HG03520 (cell line): ENCODE results near the gene SLC49A3.
"Not testable (repeated sequence)": the region's sequence is repeated elsewhere in the genome, so short reads cannot be mapped to it uniquely, and the experiment has no call there.

Experiments used
- ATAC-seq: cut with Tn5 transposase; IDR thresholded peaks from one replicate; pipeline ENCODE4 v1.9.1; 2021; ENCODE audit warnings: mild to moderate bottlenecking, moderate library complexity; ENCODE audit not compliant: unreplicated experiment

SLC49A3 gene

DNA sequence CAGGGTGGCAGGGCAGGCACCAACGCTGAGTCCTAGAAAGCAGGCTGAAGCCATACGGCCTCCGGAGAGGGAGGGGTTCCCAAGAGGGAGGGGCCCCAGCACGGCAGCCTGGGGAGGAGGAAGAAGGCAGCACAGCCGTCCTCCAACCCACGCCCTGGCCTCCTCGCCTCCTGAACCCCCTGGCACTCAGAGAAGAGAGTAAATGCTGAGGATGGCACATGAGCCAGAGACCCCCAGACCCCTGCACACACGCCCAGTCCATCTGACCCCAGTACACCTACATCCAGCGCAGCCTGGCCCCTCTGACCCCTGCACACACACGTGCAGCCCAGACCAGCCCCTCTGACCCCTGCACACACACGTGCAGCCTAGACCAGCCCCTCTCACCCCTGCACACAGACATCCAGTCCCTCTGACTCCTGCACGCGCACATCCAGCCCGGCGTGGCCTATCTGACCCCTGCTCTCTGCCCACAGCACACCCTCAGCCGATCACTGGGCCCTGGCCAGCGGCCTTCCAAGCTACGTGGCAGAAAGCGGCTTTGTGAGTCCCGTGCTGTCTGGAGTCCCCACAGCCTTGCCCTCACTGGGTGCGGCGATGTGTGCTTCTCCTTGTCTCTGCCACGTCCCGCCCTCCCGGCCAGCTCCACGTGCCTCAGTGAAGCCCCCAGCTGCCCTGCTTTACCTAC is 33.3 kb downstream of the SLC49A3 start:
- ATAC-seq = no peak

DNA sequence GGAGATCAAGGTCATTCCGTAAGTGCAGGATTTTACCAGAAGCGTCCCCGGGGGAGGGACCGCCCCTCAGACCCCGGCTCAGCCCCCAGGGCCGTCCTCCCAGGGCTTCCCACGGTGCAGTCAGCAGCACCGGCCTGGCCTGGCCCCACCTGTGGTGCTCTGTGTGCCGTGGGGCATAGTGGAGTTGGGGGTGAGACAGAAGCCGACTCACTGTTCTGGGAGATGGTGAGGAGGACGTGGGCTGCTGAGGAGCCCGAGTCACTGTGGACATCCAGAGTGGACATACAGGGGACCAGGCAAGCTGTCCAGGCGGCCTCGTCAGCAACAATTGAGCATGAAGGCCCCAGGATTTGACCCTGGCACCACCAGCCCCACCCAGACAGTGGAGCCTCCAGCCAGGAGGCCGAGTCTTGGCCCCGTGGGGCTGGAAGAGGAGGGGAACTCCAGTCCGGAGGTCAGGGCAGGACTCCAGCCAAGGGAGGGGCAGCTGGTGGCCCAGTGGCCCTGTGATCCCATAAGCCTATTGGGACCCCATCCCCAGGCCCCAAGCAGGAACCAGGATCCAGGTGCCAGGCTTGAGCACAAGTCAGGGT is 34.0 kb downstream of the SLC49A3 start:
- no peak for ATAC-seq

DNA sequence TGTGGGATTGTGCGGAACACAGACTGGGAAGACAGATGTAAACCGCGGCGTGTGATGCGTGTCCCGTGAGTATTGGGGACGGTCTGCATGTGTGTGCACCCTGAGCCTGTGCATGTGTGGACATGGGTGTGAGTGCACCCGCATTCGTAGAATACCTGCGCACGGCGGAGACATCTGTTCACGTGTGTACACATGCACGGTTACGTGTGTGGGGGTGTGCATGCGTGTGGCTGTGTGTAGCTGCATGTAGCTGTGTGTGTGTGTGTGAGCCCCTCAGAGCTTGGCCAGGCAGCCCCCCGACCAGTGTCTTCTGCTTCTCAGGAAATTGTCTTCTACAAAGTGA is 34.5 kb downstream of the SLC49A3 start:
- ATAC-seq = no peak

DNA sequence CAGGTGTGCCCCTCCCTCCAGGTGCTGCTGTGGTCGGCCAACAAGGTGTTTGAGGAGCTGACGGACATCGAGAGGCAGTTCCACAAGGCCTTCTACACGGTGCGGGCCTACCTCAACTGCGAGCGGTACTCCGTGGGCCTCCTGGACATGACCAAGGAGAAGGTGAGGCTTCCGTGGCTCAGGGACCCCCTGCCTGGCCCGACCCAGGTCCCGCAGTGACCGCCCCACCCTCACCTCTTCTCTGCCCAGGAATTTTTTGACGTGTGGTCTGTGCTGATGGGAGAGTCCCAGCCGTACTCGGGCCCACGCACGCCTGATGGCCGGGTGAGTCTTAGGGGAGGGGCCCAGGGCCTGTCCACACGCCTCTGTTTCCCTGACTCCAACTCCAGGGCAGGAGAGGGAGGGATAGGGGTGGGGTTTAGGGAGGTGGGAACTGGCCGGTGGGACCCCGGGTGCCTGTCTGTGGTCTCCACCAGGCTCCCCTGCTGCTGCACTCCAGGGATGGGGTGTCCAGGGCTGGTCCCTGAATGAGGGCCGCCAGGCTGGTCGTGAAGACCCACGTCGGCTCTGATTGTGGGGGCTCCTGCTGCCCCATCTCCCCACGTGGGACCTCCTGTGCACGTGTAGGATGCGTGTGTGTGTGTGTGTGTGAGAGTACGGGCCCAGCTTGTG is 35.0 kb downstream of the SLC49A3 start:
- no peak for ATAC-seq

DNA sequence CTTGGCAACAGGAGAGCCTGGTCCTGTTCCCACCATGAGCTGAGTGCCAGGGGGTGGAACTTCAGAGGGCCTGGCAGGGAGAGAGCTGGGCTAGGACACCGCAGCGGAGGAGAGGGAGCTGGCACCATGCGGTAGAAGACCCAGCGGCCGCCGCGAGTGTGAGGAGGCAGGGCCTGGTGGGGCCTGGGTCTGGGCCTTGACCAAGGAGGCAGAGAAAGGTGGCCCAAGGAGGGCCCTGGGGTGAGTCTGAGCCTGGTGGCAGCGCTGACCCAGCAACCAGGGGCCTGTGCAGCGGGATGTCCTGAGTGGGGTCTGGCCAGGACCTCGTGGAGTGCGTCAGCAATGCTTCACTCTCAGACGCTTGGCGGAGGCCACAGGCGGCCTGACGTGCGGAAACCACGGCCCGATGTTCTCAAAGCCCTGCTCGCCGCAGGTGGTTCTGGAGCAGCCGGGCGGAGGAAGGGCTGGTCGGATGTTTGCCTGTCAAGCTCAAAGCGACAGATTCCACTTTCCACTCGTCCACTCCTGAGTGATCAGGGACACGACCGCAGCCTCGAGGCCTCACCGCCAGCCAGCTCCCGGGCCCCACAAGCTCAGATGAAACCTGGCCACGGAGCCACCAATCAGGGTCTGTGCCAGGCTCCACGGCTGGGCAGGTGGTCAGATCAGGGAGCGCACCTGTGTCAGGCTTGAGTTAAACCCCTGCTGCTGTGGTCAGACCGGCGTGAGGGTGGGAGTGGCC is 35.7 kb downstream of the SLC49A3 start:
- no peak for ATAC-seq

DNA sequence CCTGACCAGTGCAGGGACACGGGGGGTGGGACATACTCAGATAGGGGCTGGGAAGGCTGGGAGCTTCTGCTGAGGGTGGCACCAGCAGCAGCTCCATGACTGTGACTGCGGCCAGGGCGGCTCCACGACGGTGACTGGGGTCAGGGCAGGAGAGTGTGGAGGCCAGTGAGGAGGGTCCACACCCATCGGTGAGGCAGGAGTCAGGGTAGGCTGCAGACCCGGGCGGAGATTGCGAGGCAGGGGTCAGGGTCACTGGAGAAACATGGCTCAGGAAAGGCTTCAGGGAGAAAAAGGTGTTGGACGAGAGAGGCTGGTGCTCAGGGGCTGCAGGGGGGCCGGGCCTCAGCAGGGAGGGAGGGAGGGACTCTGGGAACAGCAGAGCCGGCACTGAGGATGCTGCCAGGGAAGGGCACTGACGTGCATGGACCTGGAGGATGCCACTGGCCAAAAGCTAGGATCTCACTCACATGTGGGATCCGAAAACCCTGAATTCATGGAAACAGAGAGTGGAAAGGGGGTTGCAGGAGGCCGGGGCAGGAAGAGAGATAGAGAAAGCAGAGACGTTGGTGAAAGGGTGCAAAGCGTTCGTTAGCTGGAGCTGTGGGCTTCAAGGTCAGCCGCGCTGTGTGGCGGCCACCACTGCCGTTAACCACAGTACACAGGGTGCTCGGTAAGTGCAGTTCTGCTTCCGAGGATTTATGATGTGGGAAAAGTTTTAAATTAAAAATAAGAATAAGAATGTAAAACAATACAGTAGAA is 36.9 kb downstream of the SLC49A3 start:
- ATAC-seq = no peak

DNA sequence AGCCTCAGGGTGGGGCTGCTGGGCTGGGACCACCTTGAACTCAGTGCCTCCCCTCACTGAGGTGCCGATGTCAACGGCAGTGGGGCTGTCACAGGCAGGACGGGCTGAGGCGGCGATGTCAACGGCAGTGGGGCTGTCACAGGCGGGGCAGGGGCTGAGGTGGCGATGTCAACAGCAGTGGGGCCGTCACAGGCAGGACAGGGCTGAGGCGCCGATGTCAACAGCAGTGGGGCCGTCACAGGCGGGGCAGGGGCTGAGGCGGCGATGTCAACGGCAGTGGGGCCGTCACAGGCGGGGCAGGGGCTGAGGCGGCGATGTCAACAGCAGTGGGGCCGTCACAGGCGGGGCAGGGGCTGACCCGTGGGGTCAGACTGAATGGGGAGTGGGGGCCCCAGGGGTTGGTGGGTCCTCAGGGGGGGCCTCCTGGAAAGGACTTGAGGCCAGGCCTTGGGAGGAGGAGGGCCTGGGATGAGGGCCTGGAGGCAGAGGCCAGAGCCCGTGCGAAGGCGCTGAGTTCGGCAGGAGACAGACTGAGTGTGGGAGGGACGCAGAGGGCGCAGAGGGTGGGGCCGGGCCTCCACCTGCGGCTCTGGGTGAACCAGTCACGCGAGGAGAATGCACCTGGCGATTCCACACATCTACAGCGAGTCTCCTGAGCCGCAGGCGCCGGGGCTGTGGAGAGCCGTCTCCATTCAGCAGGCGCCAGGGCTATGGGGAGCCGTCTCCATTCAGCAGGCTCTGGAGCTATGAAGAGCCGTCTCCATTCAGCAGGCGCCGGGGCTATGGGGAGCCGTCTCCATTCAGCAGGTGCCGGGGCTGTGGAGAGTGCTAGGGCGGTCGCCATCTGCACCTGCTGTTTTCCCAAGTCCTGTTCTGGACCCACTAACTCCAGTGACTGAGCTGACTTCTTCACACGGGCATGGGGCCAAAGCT is 37.7 kb downstream of the SLC49A3 start:
- no peak for ATAC-seq

DNA sequence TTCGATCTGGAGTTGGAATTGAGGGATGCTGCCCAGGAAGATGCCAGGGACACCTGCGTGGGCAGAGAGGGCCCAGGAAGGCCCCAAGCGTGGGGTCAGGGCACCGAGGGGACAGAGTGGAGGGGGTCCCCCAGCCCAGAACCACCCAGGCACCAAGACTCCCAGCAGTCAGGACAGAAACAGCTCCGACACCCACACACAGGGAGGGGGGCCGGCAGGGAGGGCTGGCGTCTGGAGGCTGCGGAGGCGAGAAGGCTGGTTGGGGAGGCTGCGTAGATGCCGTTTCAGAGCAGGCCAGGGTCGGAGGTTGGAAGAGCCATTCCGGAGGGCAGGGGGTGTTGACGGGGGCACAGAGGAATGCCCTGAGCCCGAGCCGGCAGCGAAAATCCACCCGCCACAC is 38.5 kb downstream of the SLC49A3 start:
- ATAC-seq = no peak

DNA sequence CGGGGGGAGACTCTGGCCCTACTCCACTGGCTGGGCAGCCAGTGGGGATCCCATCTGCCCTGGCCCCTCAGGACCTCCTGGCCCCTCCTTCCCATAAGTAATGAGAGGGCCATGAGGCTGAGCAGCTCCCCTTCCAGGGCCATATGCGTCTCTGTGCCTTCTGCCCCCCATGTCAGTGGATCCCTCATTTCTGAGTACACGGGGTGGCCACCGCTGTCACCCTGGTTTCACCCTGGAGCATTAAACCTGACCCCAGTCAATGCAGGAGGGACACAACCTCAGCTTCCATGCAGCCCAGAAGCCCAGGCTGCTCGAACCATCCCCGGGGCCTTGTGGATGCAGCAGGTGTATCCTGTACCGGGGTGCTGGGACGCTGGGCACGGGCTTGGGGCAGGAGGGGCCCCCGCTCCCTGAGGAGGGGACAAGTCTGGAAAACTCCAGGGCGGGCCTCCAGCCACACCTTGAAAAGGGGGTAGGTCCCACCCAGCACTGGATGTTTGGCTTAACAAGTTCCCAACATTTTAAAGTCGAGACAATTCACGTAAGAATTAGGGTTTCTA is 39.1 kb downstream of the SLC49A3 start:
- ATAC-seq = no peak

DNA sequence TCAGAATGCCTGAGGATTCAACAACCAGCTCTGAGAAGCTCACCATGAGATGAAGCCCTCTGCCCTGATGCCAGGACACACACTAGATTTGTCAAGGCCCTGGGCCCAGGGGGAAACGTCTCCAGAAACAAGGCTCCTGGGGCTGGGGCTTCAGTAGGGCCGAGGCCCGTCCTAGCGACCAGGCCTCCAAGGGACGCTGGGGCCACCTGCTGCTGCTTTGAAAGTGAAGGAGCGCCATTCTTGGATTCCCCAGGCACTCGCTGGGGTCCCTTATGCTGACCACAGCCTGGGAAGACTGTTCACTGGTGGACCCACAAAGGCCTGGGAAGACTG is 39.7 kb downstream of the SLC49A3 start:
- no peak for ATAC-seq

DNA sequence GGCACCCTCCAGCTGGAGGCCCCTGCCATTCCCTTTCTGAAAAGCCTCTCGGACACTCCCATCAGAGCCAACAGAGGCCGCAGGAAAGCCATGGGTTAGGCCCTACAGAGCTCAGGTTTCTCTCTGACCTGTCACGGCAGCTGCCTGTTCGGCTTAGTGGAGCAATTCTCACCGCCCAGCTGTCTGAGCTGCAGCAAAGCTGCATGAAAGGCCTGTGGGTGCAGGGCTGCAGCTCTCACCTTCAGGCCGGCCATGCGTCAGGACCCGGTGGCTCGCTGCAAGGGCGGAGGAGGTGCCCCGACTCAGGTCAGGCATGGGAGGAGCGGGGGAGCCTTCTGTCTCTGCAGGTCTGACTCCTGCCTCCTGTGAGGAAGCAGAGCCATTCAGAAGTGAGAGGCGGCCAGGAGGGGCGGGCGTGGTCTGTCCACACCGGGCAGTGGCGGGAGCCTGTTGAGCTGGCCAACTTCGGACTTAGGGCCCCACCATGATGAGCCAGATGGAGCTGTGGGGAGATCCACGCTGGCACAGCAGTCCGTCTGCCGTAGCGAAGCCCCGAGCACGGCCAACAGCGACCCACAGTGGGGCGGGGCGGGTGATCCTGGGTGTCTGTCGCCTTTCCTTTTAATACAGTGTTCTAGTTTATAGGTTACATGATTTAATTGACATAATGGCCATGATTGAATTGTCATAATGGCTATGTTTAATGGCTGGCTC is 40.2 kb downstream of the SLC49A3 start:
- ATAC-seq = no peak

DNA sequence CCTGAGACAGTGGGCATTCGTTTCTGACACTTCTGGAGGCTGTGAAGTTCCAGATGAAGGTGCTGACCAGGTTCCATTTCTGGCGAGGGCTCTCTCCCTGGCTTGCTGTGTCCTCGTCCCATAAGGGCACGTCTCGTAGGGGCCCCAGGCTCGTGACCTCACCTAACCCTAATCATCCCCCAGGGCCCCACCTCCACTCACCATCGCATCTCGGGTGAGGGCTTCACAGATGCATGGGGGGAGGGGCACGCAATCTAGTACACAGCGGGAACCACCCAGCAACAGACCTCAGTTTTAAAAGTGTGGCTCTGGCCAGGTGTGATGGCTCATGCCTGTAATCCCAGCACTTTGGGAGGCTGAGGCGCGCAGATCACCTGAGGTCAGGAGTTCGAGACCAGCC is 41.5 kb downstream of the SLC49A3 start:
- ATAC-seq = no peak

DNA sequence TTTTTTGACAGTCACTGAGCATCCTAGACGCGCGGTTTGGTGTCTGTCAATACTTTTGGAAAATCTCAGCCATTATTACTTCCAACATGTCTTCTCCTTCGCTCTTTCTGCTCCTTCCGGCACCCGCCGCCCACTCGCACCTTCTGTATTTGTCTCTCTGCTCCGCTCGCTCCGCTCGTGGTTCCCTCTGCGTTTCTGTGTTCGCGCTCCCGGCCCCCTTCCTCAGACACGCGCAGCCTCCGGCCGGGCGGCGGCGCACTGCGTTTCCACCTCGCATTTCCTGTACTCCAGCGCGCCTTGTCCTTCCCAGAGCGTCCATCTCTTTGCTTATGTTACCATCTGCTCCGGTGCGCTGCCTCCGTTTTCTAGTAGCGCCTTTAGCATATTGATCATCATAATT is 42.5 kb downstream of the SLC49A3 start:
- ATAC-seq = no peak

DNA sequence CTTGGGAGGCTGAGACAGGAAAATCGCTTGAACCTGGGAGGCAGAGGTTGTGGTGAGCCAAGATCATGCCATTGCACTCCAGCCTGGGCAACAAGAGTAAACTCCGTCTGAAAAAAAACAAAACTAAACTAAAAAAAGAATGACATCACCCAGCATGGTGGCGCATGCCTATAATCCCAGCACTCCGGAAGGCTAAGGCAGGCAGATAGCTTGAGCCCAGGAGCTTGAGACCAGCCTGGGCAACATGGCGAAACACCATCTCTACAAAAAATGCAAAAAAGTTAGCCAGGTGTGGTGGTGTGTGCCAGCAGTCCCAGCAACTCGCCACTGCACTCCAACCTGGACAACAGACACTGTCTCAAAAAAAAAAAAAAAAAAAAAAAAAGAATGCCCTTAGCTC is 46.6 kb downstream of the SLC49A3 start:
- not testable (repeated sequence) for ATAC-seq

DNA sequence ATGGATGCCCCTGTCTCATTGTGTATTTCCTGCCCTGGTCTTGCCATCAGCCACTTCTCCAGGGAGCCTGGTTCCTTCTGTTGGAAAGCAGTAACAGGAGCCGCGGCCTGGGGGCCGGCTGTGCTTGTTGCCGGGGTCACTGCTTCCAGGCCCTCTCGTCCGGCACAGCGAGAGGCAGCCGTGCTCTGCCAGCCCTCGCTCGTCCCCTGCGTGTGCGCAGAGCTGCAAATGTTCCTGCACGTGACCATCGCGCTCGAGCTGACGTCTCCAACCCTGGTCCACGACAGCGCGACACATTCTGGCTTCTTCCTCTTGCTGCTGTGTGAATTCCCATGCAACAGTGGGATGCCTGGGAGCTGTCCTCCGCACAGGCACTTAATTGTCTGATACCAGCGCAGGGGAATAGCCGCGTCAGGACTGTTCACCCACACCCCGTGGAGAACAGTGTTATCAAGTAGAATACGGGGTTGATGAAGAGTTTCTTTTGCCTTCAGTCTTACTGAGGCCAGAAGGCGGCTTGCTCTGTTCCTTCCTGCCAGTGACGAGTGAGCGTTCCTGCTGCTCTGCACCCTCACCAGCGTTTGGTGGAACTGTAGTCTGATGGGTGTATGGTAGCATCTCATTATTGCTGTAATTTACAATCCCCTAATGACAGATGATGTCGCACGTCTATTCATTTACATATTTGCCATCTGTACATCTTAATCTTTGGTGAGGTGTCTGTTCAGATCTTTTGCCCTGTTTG is 51.2 kb downstream of the SLC49A3 start:
- ATAC-seq = no peak

DNA sequence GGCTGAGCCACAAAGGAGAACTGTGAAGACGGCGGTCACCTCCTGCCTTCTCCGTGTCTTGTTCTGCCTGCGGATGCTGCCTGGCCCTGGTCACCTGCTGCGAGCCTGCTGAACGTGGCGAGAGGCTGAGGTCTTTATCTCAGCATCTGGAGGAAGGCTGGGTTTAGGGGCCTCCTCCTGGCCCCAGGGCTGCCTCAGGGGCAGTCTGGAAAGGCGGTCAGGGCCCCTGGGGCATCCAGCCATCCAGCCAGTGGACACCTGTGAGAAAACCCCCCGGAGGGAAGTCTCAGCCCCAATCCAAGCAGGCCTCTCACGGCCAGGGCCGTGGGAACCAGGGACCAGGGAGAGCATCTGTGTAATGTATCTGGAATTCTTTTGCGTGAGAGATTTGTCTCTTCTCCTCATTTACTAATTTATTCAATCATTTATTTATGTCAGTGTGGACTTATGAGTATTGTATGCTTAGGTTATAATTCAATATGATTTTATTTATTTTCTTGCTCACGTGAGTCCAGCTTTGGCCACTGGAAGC is 52.3 kb downstream of the SLC49A3 start:
- no peak for ATAC-seq

DNA sequence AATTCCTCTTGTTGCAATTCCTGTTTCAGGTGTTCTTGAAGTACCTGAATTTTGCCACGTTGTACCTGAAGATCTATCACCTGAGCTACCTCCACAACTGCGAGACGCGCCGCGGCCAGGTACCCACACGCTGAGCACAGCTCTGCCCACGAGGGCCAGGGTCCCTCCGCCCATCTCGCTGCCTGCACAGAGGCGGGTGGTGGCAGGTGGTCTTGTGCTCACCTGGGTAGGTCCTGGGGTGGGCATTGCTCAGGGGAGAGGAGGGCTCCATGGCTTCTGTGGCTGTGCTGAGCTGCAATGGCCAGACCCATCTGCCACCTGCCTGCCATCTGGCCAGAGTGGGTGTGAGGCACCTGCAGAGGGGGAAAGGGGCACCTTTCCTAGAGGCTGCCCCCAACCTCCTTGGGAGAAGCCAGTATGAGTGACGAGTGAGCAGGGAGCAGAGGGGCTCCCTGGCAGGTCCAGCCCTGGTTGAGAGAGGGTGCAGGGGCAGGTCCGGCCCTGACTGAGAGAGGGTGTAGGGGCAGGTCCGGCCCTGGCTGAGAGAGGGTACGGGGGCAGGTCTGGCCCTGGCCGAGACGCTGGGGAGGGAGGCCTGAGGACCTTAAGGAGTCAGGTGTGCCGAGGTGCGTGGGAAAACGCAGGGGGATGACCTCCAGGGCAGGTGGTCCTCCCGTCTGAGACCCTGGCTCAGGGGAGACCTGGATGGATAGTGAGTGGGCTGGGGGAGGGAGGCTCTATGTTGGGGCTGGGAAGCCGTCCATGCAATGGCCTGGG is 52.9 kb downstream of the SLC49A3 start:
- ATAC-seq = no peak
